NCI-H2107 treated with DMSO at 0.1 percent for 48 hours (cell line): ENCODE results near the gene PIK3AP1.
"Not testable (repeated sequence)": the region's sequence is repeated elsewhere in the genome, so short reads cannot be mapped to it uniquely, and the experiment has no call there.

Experiments used
- DNase-seq: peaks from one replicate; lab custom pipeline; 2025; ENCODE audit not compliant: unreplicated experiment; lab: John Stamatoyannopoulos, UW

Gene PIK3AP1

DNA sequence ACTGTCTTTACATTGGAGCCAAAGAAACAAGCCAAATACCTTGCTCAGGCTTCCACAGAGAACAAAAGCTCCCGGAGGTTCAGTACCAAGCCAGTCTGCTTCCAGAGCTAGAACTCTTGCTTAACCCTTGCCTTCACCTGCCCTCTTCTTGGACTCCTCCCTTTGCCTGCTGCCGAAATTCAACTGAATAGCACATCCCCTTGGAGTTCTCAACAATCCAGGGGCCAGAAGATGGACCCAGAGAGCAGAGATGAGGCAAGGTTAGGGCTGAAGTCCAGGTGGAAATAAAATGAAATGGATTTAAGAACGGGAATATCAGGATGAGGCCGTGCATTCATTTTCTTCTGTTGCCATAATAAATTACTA, 876 bp upstream of the PIK3AP1 start:
- peak; percentile 21 for DNase-seq

DNA sequence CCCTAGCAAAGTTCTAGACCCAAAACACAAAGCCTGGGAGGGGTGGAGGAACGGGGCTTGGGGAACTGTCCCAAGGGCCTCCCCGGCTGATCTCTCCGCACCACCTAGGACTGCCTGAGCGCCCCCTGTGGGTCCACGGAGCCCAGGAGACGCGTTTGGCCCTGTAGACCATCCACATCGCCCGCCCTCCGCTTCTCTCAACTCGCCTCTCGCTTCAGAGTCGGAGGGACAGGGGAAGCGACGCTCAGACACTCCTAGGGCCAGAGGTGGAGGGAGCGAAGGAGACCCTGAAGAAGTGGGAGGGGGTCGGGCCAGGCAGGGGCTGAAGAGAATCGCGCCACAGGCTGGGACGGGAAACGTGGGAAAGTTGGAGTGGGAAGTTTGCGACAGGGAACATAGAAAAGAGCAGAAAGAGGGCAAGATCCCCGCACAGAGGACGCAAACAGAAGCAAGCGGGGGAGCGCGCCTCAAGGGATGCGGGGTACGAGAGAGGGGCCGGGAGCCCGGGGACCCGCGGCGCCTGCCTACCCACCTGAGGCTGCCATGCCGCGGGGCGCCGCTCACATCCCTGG, 378 bp downstream of the PIK3AP1 start:
- DNase-seq, result no peak

DNA sequence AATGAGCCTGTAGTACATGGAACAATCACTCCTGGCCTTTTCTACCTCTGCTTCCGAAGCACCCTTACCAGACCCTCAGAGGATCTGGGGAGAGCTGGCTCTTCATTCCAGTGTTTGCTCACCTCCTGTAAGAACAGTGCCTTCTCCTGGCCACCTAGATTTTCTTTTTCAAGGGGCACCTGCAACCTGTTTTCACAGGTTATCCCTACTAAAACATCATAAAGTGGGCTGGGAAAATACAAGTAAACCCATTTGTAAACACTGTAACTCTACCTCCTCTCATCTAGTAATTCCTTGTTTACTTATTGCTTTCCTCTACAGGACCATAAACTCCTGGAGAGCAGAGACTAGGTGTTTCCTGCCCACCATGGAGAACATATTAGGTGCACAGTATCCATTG, 1.1 kb downstream of the PIK3AP1 start:
- DNase-seq, result peak; percentile 6

DNA sequence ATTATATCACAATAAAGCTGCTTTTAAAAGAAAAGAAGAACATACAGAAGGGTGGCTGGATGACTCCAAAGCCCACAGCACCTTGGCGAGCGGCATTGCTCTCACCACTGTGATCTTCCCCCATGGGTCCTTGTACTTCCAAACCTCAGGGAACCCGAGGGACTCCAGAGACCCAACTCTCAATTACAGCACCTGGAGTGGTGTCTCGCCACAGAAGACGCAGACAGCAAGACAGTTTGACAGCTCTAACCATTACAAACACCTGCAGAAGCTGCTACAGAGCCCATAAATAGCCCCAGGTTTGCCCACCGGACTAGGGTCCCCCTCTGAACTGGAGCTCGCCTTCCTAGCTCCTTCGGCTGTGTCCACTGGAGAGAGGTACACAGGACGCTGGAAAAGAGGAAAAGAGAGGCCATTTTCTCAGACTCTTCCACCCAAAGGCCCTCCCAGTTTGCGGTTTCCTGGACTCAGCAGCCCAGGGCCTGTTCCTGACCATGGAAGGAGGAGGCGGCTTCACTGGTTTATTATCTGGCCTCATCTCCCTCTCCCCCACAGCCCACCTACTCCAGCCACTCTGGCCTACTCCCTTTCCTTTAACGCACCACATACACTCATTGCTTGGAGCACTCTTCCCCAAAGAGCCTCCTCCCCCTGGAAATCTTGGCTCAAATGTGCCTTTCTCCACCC, 1.9 kb downstream of the PIK3AP1 start:
- peak; percentile 2 for DNase-seq

DNA sequence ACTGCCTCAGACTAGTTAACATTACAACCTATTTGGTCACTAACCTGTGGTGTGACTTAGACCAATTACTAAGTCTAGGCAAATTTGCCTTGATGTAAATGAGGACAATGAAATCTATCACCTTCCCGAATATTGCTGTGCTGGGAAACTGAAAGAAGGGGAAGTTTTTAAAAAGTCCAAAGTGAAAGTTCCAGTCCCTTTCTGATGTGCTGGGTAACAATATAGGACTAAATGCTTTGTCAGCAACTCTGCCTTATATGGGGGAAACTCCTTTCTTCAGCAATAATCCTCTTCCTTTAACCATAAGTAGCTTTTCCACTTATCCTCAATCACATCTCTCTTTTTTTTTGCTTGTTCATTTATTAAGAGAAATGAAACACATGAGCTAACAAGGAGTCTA, 3.9 kb downstream of the PIK3AP1 start:
- no peak for DNase-seq

DNA sequence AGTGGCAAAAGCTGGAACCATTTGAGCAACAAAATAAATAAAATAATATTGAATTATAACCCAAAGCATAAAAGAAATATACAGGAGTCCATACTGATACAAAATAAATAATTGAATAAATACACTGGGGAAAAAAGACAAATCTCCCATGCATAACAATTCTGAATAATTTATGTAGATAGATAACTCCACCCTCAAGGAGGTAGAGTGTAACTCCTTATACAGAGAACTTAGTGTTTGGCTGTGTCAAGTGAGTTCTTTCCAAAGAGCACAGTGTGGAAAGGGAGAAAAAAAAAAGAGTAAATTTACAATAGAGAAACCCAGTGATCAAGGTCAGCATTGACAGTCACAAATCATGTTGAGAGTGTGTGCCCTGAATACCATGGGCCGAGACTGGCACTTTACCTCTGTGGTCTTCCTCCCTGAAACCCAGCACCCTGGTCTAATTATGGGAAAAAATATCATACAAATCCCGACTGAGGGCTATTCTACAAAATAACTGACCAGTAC, 5.5 kb downstream of the PIK3AP1 start:
- DNase-seq, result no peak

DNA sequence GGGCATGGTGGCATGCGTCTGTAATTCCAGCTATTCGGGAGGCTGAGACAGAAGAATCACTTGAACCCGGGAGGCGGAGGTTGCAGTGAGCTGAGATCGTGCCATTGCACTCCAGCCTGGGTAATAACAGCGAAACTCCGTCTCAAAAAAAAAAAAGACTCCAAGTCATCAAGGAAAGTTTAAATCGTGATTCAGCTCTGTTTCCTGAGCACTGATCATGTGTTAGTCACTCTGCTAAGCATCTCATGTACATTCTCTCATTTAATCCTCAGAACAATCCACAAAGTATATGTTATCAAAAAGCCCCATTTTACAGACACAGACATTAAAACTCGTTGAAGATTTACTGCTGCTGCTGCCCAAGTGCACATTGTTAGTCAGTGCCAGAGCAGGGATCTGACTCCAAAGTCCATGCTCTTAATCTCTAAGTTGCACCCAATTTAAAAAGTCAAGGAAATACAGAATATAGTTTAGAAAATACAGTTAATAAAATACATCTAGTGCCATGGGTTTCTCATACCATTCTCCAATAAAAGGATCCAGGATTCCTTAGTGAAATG, 6.2 kb downstream of the PIK3AP1 start:
- no peak for DNase-seq

DNA sequence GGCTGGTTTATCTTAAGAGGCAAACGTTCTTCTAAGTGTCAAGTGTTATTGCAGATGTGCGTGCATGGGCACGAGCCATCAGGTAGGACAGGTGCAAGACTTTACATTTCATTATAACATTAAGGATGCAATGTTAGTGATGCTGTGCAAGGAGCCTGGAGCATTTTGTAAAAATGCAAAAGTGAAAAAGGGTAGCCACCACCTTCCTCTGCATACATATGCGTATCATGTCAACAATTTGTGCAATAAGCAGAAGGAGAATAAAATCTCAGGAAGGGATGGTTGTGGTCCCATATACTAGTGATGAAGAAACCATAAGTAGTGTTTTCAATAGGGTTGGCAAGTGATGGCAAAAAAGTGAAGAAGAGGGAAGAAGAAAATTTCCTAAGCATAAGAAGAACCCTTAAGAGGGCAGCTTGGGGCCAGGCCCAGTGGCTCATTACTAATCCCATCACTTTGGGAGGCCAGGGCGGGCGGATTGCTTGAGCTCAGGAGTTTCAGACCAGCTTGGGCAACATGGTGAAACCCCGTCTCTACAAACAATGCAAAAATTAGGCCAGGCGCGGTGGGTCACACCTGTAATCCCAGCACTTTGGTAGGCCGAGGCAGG, 7.5 kb downstream of the PIK3AP1 start:
- no peak for DNase-seq

DNA sequence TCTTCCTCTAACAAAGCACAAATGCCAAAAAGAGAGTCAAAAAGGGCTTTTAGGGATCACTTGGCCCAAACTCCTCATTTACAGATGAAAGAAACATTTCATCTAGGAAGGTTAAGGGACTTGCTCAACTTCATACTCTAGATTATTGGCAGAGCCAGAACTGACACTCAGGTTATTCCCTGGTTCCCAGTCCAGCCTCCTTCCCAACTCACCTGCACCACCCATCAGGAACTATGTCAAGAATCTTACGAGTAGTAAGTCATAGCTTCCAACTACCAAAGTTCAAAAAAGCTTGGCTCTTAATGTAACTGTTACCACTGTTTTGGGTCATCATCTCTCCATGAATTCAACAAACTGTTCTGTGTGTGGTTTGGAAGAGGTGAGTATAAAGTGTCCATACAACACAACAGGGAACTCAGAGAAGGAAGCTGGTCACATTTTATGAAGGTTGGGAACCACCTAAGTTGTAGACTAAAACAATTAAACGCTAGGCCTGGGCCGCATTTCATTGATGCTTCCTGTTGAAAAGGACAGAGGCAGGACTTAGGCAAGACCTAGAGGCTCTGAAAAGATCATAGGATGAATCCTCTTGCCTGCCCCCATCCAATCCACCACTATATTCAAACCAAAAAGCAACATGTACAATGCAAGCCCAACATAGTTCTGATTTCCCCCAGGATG, 9.1 kb downstream of the PIK3AP1 start:
- DNase-seq, result no peak

DNA sequence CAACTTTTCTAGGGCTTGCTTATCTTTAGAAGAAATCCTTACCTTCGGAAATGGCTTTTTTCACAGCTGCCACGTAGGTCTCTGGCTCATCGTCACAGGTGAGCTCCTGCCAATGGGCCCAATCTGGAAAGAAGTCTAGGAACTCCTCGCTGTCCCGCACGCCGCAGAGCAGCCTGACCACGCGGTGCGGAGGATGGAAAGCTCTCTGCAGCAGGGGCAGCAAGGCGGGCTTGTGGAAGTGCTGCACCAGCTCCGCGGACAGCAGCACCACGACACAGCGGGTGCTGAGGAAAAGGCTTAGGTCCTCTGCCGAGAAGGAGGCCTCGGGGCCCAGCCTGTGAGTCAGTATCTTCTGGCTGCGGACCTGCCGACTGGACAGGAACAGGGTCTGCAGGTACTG, 10.8 kb downstream of the PIK3AP1 start:
- DNase-seq, result no peak

DNA sequence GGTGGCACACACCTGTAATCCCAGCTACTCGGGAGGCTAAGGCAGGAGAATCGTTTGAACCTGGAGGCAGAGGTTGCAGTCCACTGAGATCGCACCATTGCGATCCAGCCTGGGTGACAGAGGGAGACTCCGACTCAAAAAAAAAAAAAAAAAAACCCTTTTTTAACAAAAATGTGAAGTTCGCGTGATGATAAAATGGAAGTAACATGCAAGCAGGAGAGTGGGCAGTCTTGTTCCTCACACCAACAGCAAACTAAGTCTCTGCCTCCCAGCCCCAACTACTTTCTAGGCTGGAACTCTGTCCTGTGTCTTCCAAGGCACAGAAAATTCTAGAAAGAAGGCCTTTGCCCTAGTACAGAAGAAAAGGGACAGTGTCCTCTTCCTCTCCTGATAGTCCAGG, 11.3 kb downstream of the PIK3AP1 start:
- no peak for DNase-seq

DNA sequence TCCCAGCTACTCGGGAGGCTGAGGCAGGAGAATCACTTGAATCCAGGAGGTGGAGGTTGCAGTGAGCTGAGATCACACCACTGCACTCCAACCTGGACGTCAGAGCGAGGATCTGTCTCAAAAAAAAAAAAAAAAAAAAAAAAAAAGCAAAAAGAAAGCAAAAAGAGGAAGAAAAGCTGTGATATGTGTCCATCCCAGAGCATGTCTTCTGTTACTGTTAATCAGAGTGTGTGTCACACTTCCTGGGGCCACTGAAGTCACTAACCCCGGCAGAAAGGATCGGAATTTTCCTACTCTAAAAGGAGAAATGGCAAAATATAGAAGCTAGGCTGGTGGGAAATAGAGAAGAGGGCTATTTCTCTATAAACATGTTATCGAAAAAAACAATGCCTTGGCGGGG, 11.9 kb downstream of the PIK3AP1 start:
- no peak for DNase-seq

DNA sequence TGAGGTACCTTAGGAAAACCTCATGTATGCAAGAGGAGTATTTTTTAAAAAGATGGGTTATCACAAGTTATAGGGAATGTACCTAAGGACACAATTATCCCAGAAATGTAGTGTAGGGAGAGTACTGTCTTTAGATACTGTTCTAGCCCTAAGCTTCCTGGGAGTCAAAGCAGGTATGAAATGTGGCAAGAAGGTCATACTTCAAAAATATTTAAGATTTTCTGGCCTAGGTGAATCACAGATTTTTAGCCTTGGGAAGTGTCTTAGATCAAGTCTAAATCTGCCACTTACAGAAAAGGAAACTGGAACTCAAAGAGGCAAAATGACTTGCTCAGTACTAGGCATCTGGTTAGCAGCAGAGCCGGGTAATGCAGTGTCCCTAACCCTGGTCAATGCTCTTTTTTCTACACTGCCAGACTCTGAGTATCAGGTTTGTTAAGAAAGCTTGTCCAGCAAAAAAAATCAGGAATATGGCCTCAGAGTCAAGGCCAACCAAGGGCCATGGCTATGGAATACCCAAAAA, 13.9 kb downstream of the PIK3AP1 start:
- DNase-seq, result no peak

DNA sequence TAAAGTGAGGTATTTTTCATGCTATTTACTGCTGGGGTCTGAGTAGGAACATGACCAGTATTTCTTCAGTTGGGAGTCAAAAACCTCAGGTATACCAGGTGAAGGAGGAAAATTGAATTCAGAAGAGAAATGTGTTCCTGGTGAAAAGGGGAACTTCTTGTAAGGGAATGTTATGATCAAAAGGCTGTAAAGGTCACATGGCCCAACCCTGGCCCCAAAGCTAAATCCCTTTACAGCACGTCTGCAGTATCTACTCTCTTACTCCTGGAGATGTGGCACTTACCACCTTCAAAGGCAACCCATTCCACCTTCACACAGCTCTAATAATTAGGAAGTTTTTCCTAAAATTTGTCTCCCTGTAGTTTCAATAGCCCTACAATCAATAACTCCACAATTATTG, 15.2 kb downstream of the PIK3AP1 start:
- no peak for DNase-seq

DNA sequence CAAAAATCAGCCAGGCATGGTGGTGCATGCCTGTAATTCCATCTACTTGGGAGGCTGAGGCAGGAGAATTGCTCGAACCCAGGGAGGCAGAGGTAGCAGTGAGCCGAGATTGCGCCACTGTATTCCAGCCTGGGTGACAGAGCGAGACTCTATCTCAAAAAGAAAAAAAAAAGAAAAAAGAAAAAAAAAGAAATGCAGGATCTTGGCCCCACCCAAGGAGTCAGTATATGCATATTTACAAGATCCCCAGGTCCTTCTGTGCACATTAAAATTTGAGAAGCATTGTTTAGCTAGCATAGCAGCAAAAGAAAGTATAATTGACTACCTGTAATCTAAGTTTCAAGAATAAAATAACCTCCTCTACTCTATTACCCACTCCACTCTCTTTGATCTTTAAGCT, 15.8 kb downstream of the PIK3AP1 start:
- no peak for DNase-seq

DNA sequence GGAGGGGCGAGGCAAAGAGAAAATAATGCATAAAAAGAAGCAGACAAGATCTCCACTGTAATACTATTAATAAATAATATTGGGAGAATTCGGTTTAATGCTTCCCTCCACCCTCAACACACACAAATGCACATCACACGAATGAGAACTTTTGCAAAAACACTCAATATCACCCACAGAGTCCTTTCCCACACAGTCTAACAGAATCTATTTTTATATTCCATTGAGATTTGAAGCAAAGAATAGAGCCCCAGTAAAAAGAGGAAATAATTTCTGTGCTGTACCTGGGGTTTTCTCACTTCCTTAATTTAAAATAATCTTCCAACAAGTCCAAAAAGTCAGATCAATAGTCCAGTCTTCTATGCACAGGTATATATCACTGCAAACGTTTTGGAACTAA, 17.0 kb downstream of the PIK3AP1 start:
- DNase-seq, result no peak

DNA sequence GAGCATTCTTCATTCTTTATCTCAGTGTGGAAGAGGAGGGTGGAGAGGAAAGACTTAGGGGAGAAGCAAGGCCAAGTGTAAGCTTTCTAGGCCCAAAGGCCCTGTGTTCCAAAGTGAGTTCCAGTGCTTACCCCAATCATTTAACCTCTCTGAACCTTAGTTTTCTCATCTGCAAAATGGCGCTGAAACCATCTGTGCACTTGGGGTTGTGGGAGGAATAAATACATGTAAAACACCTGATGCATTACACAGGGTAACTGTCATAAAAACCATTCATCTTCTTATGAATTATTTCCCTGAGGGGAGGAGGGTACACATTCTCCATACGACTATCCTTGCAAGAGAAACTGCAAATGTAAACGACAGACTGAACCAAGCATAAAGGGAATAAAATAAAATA, 19.0 kb downstream of the PIK3AP1 start:
- peak; percentile 5 for DNase-seq

DNA sequence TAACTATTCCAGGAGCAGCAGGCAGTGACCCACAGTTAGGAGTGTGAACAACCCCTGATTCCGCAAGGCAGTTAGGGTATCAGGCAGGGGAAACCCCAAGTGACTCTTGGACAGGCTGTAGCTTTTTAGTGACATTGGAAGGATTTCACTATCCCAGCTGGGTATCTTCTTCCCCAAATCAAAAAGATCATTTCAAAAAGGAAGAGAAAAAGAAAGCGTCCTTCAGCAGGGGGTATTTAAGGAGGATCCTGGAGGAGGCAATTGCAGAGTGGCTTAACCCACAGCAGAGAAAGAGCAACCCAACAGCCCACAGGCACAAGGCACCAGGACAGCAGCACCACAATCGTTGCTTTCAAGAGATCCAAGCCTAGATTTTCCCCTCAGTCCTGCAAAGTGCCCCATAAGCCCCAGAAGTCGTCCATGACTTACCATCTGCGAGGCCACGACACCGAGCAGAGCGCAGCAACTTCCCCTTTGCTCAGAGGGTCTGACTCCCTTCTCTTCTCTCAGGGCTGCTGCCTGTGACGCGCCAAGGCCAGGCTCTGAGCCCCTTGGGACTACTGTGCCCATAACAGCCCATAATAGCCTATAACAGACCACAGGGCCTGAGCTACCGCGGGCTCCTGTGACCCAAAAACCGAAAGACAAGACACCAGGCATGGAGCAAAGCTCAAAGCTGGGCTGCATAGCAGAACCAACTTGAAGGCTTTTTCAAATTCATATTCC, 19.8 kb downstream of the PIK3AP1 start:
- no peak for DNase-seq

DNA sequence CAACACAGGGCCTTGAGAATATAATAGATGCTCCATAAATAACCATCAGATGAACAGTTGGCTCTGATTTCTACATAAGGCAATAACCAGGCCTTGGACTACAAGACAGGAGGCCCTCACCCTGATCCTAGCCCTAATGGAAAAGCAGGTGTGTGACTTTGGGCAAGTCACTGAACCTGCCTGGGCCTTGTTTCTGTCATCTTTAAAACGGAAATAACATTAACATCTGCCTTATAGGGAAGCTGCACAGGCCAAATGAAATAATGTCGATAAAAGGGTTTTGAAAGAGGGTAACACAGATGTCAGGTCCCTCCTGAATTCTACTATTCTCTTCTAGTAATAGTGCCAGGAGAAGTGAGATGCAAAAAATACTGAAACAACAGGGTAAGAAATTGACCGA, 20.7 kb downstream of the PIK3AP1 start:
- DNase-seq, result no peak

DNA sequence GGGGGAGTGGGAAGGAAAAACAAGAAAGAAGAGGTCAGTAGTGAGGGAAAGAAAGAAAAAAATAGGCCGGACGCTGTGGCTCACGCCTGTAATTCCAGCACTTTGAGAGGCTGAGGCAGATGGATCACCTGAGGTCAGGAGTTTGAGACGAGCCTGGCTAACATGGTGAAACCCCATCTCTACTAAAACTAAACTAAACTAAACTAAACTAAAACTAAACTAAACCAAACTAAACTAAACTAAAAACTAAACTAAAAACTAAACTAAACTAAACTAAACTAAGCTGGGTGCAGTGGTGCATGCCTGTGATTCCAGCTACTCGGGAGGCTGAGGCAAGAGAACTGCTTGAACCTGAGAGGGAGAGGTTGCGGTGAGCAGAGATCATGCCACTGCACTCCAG, 22.0 kb downstream of the PIK3AP1 start:
- DNase-seq, result not testable (repeated sequence)

DNA sequence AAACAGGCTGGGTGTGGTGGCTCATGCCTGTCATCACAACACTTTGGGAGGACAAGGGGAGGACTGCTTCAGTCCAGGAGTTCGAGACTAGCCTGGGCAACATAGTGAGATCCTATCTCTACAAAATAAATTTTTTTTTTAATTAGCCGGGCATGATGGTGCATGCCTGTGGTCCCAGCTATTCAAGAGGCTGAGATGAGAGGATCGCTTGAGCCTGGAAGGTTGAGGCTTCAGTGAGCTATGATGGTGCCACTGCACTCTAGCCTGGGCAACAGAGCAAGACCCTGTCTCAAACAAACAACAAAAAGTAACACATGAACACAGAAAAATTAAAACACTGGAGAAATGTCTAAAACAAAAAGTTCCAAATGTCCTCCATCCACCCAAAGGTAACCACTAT, 22.9 kb downstream of the PIK3AP1 start:
- no peak for DNase-seq
